Epidermal melanocyte (primary cell): ENCODE data around the gene HELT.
"Not testable (repeated sequence)": the region's sequence is repeated elsewhere in the genome, so short reads cannot be mapped to it uniquely, and the experiment has no call there.

Experiments used
- DNase-seq: peaks from one replicate; pipeline ENCODE4 v3.0.0; 2011; ENCODE audit warnings: low spot score; ENCODE audit not compliant: insufficient read length

Gene HELT

GRCh38 chr4:185017964-185018772, at the start of gene HELT:
TSS of gene HELT (plus strand) at chr4:185018490. CDS start at chr4:185018929, 439 bp downstream.
- DNase-seq: no peak

- no peak for DNase-seq
Observed at GRCh38 chr4:184968784-184969201, 49.5 kb upstream of the HELT start.

GRCh38 chr4:184969610-184970009, 48.7 kb upstream of the HELT start:
- DNase-seq: no peak

GRCh38 chr4:184972991-184973390, 45.3 kb upstream of the HELT start:
- DNase-seq: no peak

- DNase-seq: not testable (repeated sequence)
Observed at GRCh38 chr4:184976348-184976747, 41.9 kb upstream of the HELT start.

- no peak for DNase-seq
Observed at GRCh38 chr4:184977747-184978146, 40.5 kb upstream of the HELT start.

- no peak for DNase-seq
Observed at GRCh38 chr4:184978211-184978610, 40.1 kb upstream of the HELT start.

GRCh38 chr4:184979461-184980124, 38.7 kb upstream of the HELT start:
- no peak for DNase-seq

- no peak for DNase-seq
Observed at GRCh38 chr4:184980261-184980660, 38.0 kb upstream of the HELT start.

GRCh38 chr4:184983672-184984356, 34.5 kb upstream of the HELT start:
- no peak for DNase-seq

- no peak for DNase-seq
Observed at GRCh38 chr4:184987493-184988031, 30.7 kb upstream of the HELT start.

- no peak for DNase-seq
Observed at GRCh38 chr4:184988611-184989010, 29.7 kb upstream of the HELT start.

GRCh38 chr4:184989283-184989682, 29.0 kb upstream of the HELT start:
- DNase-seq: not testable (repeated sequence)

GRCh38 chr4:184990131-184990530, 28.2 kb upstream of the HELT start:
- not testable (repeated sequence) for DNase-seq

GRCh38 chr4:184991860-184992259, 26.4 kb upstream of the HELT start:
- DNase-seq: no peak

- no peak for DNase-seq
Observed at GRCh38 chr4:184992422-184992821, 25.9 kb upstream of the HELT start.

- DNase-seq: no peak
Observed at GRCh38 chr4:184993247-184993646, 25.0 kb upstream of the HELT start.

GRCh38 chr4:184994010-184994622, 24.2 kb upstream of the HELT start:
- DNase-seq: no peak

- DNase-seq: no peak
Observed at GRCh38 chr4:184994623-184995010, 23.7 kb upstream of the HELT start.

GRCh38 chr4:184997656-184998055, 20.6 kb upstream of the HELT start:
- not testable (repeated sequence) for DNase-seq

- DNase-seq: no peak
Observed at GRCh38 chr4:185002784-185003183, 15.5 kb upstream of the HELT start.
